GM23338 (cell line): Measurements from ENCODE around the gene BCORL1. TPM values are rescaled to one million over a fixed set of nuclear protein-coding genes. Genes with fewer than 3 reads are reported as not detected.

Experiments
- ATAC-seq: fragments of 200-7000 bp; cut with Tn5 transposase; 3 replicates; pipeline ENCODE4 v1.9.1; 2020
- DNase-seq: peaks from one replicate; pipeline ENCODE4 v3.0.0-alpha.2; 2015; ENCODE audit warnings: low spot score
- H2AFZ ChIP-seq: fragments of 200-600 bp; sonication (generic); 2 replicates; pipeline ENCODE4 v1.8.0; 2016; ENCODE audit warnings: antibody characterized with exemption, mild to moderate bottlenecking, moderate library complexity
- H3F3A ChIP-seq: fragments of 200-600 bp; sonication (generic); replicated peaks from 2 replicates; pipeline ENCODE4 v1.8.0; 2017; ENCODE audit warnings: antibody characterized with exemption, mixed run types, low read depth
- H3K27ac ChIP-seq: fragments of 200-600 bp; sonication (generic); 2 replicates; pipeline ENCODE4 v1.6.1; 2016; ENCODE audit warnings: low read depth
- H3K27me3 ChIP-seq: fragments of 200-600 bp; sonication (generic); 2 replicates; pipeline ENCODE4 v1.8.0; 2016; ENCODE audit warnings: mild to moderate bottlenecking, mixed run types, moderate library complexity; ENCODE audit not compliant: insufficient read depth
- H3K36me3 ChIP-seq: fragments of 200-600 bp; sonication (generic); 2 replicates; pipeline ENCODE4 v1.8.0; 2016; ENCODE audit warnings: mild to moderate bottlenecking; ENCODE audit not compliant: insufficient read depth
- H3K4me1 ChIP-seq: fragments of 200-600 bp; sonication (generic); 2 replicates; pipeline ENCODE4 v1.8.0; 2016; ENCODE audit warnings: mild to moderate bottlenecking, moderate library complexity; ENCODE audit not compliant: insufficient read depth
- H3K4me2 ChIP-seq: fragments of 200-600 bp; sonication (generic); 2 replicates; pipeline ENCODE4 v1.7.1; 2017; ENCODE audit warnings: mixed run types
- H3K4me3 ChIP-seq: fragments of 200-600 bp; sonication (generic); 2 replicates; pipeline ENCODE4 v1.6.1; 2016; ENCODE audit warnings: mixed run types
- H3K79me2 ChIP-seq: fragments of 200-600 bp; sonication (generic); replicated peaks from 2 replicates; pipeline ENCODE4 v1.8.0; 2017; ENCODE audit warnings: mild to moderate bottlenecking; ENCODE audit not compliant: insufficient read depth
- H3K9me2 ChIP-seq: fragments of 200-600 bp; sonication (generic); 2 replicates; pipeline ENCODE4 v1.8.0; 2017; ENCODE audit not compliant: insufficient read depth
- H4K20me1 ChIP-seq: fragments of 200-600 bp; sonication (generic); replicated peaks from 2 replicates; pipeline ENCODE4 v1.8.0; 2017; ENCODE audit warnings: mild to moderate bottlenecking; ENCODE audit not compliant: insufficient read depth
- H3K27ac Mint-ChIP-seq: 2 replicates; pipeline ENCODE4 v1.8.0; 2020; ENCODE audit warnings: inconsistent platforms, mild to moderate bottlenecking, moderate library complexity, mixed read lengths
- H3K27me3 Mint-ChIP-seq: 3 replicates; pipeline ENCODE4 v1.8.0; 2022; ENCODE audit warnings: low read depth, mild to moderate bottlenecking, moderate library complexity, mixed read lengths, inconsistent platforms; ENCODE audit not compliant: insufficient read depth, poor library complexity
- H3K36me3 Mint-ChIP-seq: 3 replicates; pipeline ENCODE4 v1.8.0; 2021; ENCODE audit warnings: low read depth, mild to moderate bottlenecking, inconsistent platforms, moderate library complexity, mixed read lengths
- H3K4me1 Mint-ChIP-seq: 3 replicates; pipeline ENCODE4 v1.8.0; 2020; ENCODE audit warnings: mild to moderate bottlenecking, inconsistent platforms, mixed read lengths
- H3K4me3 Mint-ChIP-seq: 3 replicates; pipeline ENCODE4 v1.8.0; 2021; ENCODE audit warnings: moderate library complexity, mild to moderate bottlenecking, inconsistent platforms, mixed read lengths
- H3K9me3 Mint-ChIP-seq: 3 replicates; pipeline ENCODE4 v1.8.0; 2020; ENCODE audit warnings: moderate library complexity, mild to moderate bottlenecking, inconsistent platforms, mixed read lengths
- CREB1 ChIP-seq: fragments of 250-450 bp; sonication (Bioruptor Pico); IDR thresholded peaks from 2 replicates; pipeline ENCODE4 v1.5.0; 2020; ENCODE audit warnings: low read depth, mild to moderate bottlenecking, moderate library complexity
- CTCF ChIP-seq, 2 experiments: fragments of 200-600 bp in 1 of 2; sonication (generic) in 1 of 2; conservative IDR thresholded peaks; 2 replicates each; pipeline versions ENCODE4 v1.5.1 to v1.6.1; 2016 to 2017; ENCODE audit warnings: antibody characterized with exemption in 2 of 2, low read depth in 2 of 2, mild to moderate bottlenecking in 2 of 2, moderate library complexity in 1 of 2
- ETS1 ChIP-seq: IDR thresholded peaks from 2 replicates; pipeline ENCODE4 v1.6.1; 2016; ENCODE audit warnings: antibody characterized with exemption
- EZH2 ChIP-seq: fragments of 200-600 bp; sonication (generic); IDR thresholded peaks from one replicate; pipeline ENCODE4 v1.8.0; 2017; ENCODE audit warnings: antibody characterized with exemption, mild to moderate bottlenecking, low read depth; ENCODE audit not compliant: unreplicated experiment
- EZH2phosphoT487 ChIP-seq: fragments of 200-600 bp; sonication (generic); IDR thresholded peaks from one replicate; pipeline ENCODE4 v1.8.1; 2018; ENCODE audit warnings: antibody characterized with exemption; ENCODE audit not compliant: unreplicated experiment
- JUNB ChIP-seq: IDR thresholded peaks from one replicate; pipeline ENCODE4 v1.6.1; 2016; ENCODE audit warnings: antibody characterized with exemption; ENCODE audit not compliant: unreplicated experiment
- NANOG ChIP-seq: IDR thresholded peaks from 2 replicates; pipeline ENCODE4 v1.6.1; 2016; ENCODE audit warnings: antibody characterized with exemption, borderline replicate concordance
- POLR2AphosphoS5 ChIP-seq: IDR thresholded peaks from 2 replicates; pipeline ENCODE4 v1.6.1; 2016; ENCODE audit warnings: antibody characterized with exemption, low read depth
- REST ChIP-seq: IDR thresholded peaks from one replicate; pipeline ENCODE4 v1.6.1; 2018; ENCODE audit warnings: antibody characterized with exemption; ENCODE audit not compliant: unreplicated experiment
- STAT1 ChIP-seq: IDR thresholded peaks from one replicate; pipeline ENCODE4 v1.6.1; 2016; ENCODE audit warnings: antibody characterized with exemption; ENCODE audit not compliant: unreplicated experiment
- ZNF114 ChIP-seq: fragments of 250-450 bp; sonication (Bioruptor Pico); IDR thresholded peaks from 2 replicates; pipeline ENCODE4 v1.5.0; 2020; ENCODE audit warnings: mild to moderate bottlenecking, moderate library complexity
- ZNF331 ChIP-seq: fragments of 250-450 bp; sonication (Bioruptor Pico); IDR thresholded peaks from 2 replicates; pipeline ENCODE4 v1.5.0; 2020; ENCODE audit warnings: low read depth, mild to moderate bottlenecking, moderate library complexity
- ZNF462 ChIP-seq: fragments of 250-450 bp; sonication (Bioruptor Pico); IDR thresholded peaks from 2 replicates; pipeline ENCODE4 v1.5.0; 2020; ENCODE audit warnings: mild to moderate bottlenecking, moderate library complexity
- polyA plus RNA-seq: library from polyadenylated mRNA; unstranded; fragments of >200 nt; fragmentation: Nextera tagmentation; extraction: Ambion mirVana; gene quantifications from 2 replicates; pipeline ENCODE4 v1.2.1, GENCODE V29; 2016
- total RNA-seq: library from RNA; depleted of rRNA; stranded (reverse); fragments of >200 nt; shearing (Covaris generic); gene quantifications from 2 replicates; pipeline ENCODE4 v1.2.3, GENCODE V29; 2014

The BCORL1 gene
- total and polyA plus RNA-seq, 2 experiments from 2014 or later = 2.6 to 2.7 TPM

GRCh38 chrX:129945131-129945530 is 37.3 kb upstream of the BCORL1 start:
- Mint-ChIP-seq H3K36me3 (no peaks in the 10 kb centered on the region), H3K27me3 (peaks cover 4% of the 10 kb centered on the region), H3K4me1 (peaks cover 8% of the 10 kb centered on the region; the same call in 2 of the 3 replicates), H3K27ac (no peak overlapping the region), H3K9me3 (no peaks in the 10 kb centered on the region), H3K4me3 (no peak overlapping the region)
- no peak for TF ChIP-seq POLR2AphosphoS5
- no peak for TF ChIP-seq ZNF462 (CRISPR knock-in tag)
- no peak for TF ChIP-seq CTCF (conservative IDR thresholded peaks at IDR 0.05; ENCODE audit: low read depth in 2 of 2)
- no peak for TF ChIP-seq STAT1
- no peak for TF ChIP-seq ETS1
- no peak for TF ChIP-seq ZNF114 (CRISPR knock-in tag)
- TF ChIP-seq EZH2phosphoT487 = no peak
- no peak for TF ChIP-seq REST
- no peak for TF ChIP-seq ZNF331
- TF ChIP-seq EZH2 = no peak
- no peak for TF ChIP-seq JUNB
- TF ChIP-seq CREB1 (CRISPR knock-in tag) = no peak
- TF ChIP-seq NANOG = no peak
- no peak overlapping the region for H3K4me3 ChIP-seq
- no peaks in the 10 kb centered on the region for H4K20me1 ChIP-seq
- H3K79me2 ChIP-seq = no peaks in the 10 kb centered on the region
- peaks cover 15% of the 10 kb centered on the region for H3K27me3 ChIP-seq
- no peaks in the 10 kb centered on the region for H3K9me2 ChIP-seq
- no peak for ATAC-seq
- H3K27ac ChIP-seq = no peak overlapping the region
- H3F3A ChIP-seq = no peaks in the 10 kb centered on the region
- no peak overlapping the region for H2AFZ ChIP-seq
- H3K36me3 ChIP-seq = no peaks in the 10 kb centered on the region
- no peak for DNase-seq
- H3K4me1 ChIP-seq = no peaks in the 10 kb centered on the region
- H3K4me2 ChIP-seq = no peak overlapping the region
